OCI-LY3 (cell line): ENCODE measurements around the gene NHS.

Experiments used
- H2AFZ ChIP-seq: fragments of 200-600, 300-600 bp; shearing (Covaris generic); 2 replicates; pipeline ENCODE4 v1.6.0; 2014; ENCODE audit warnings: antibody characterized with exemption, low read depth, low read length
- H3K27ac ChIP-seq: fragments of 200-600, 300-600 bp; sonication (generic); 2 replicates; pipeline ENCODE4 v1.5.1; 2014; ENCODE audit warnings: mild to moderate bottlenecking, low read length, moderate library complexity, mixed read lengths
- H3K27me3 ChIP-seq: fragments of 200-600, 300-600 bp; sonication (generic); 2 replicates; pipeline ENCODE4 v1.6.1; 2014; ENCODE audit warnings: low read depth, low read length, mixed read lengths
- H3K36me3 ChIP-seq: fragments of 200-600, 300-600 bp; sonication (generic); replicated peaks from 2 replicates; pipeline ENCODE3; 2014; ENCODE audit warnings: low read depth, low read length, mixed read lengths
- H3K4me1 ChIP-seq: fragments of 300-600, 200-600 bp; sonication (generic); 2 replicates; pipeline ENCODE4 v1.6.1; 2014; ENCODE audit warnings: low read length, mixed read lengths
- H3K4me2 ChIP-seq: fragments of 200-600, 300-600 bp; sonication (generic); 2 replicates; pipeline ENCODE4 v1.6.1; 2014; ENCODE audit warnings: low read length, mixed read lengths
- H3K4me3 ChIP-seq: fragments of 300-600, 200-600 bp; sonication (generic); 2 replicates; pipeline ENCODE4 v1.5.1; 2014; ENCODE audit warnings: antibody characterized with exemption, mild to moderate bottlenecking, low read length, moderate library complexity
- H3K79me2 ChIP-seq: fragments of 300-600, 200-600 bp; shearing (Covaris generic); 2 replicates; pipeline ENCODE4 v1.6.1; 2014; ENCODE audit warnings: mild to moderate bottlenecking, low read length, mixed read lengths
- H3K9ac ChIP-seq: fragments of 300-600, 200-600 bp; shearing (Covaris generic); 2 replicates; pipeline ENCODE4 v1.6.0; 2014; ENCODE audit warnings: mild to moderate bottlenecking, low read length, moderate library complexity
- H3K9me3 ChIP-seq: fragments of 200-600, 300-600 bp; shearing (Covaris generic); 2 replicates; pipeline ENCODE4 v1.6.1; 2014; ENCODE audit warnings: low read length, mixed read lengths; ENCODE audit not compliant: insufficient read depth
- H4K20me1 ChIP-seq: fragments of 200-600, 300-600 bp; sonication (generic); 2 replicates; pipeline ENCODE4 v1.6.1; 2016; ENCODE audit warnings: low read length, mixed read lengths; ENCODE audit not compliant: insufficient read depth
- CTCF ChIP-seq: fragments of 200-600, 300-600 bp; sonication (generic); IDR thresholded peaks from 2 replicates; pipeline ENCODE4 v1.5.1; 2014; ENCODE audit warnings: antibody characterized with exemption, low read length, low read depth
- EZH2phosphoT487 ChIP-seq: fragments of 200-600 bp; shearing (Covaris generic); IDR thresholded peaks from 2 replicates; pipeline ENCODE4 v1.6.1; 2018; ENCODE audit warnings: antibody characterized with exemption, mixed run types, low read depth

Gene NHS

GRCh38 chrX:17587366-17587765 is 212.4 kb downstream of the NHS start:
- no peak overlapping the region for H3K4me3 ChIP-seq
- no peak for TF ChIP-seq EZH2phosphoT487
- TF ChIP-seq CTCF: no peak
- H3K9ac ChIP-seq: no peak overlapping the region
- H3K79me2 ChIP-seq: no peaks in the 10 kb centered on the region
- no peaks in the 10 kb centered on the region for H3K27me3 ChIP-seq
- no peak overlapping the region for H3K27ac ChIP-seq
- no peak overlapping the region for H2AFZ ChIP-seq
- no peaks in the 10 kb centered on the region for H3K4me1 ChIP-seq
- no peak overlapping the region for H3K4me2 ChIP-seq
- H3K9me3 ChIP-seq: no peaks in the 10 kb centered on the region
- no peaks in the 10 kb centered on the region for H4K20me1 ChIP-seq
- H3K36me3 ChIP-seq: no peaks in the 10 kb centered on the region

GRCh38 chrX:17588303-17588702 is 213.3 kb downstream of the NHS start:
- Histone ChIP-seq H3K4me3 (no peak overlapping the region), H3K36me3 (no peaks in the 10 kb centered on the region), H3K27me3 (no peaks in the 10 kb centered on the region), H2AFZ (no peak overlapping the region), H3K9me3 (no peaks in the 10 kb centered on the region), H3K4me2 (no peak overlapping the region), H3K4me1 (no peaks in the 10 kb centered on the region), H3K27ac (no peak overlapping the region), H3K79me2 (no peaks in the 10 kb centered on the region), H3K9ac (no peak overlapping the region), H4K20me1 (no peaks in the 10 kb centered on the region)
- TF ChIP-seq EZH2phosphoT487 (no peak), CTCF (no peak)

GRCh38 chrX:17590892-17591740 is 216.1 kb downstream of the NHS start:
- Histone ChIP-seq H3K79me2 (no peaks in the 10 kb centered on the region), H3K27me3 (no peaks in the 10 kb centered on the region), H3K4me1 (no peaks in the 10 kb centered on the region), H2AFZ (no peak overlapping the region), H3K27ac (no peak overlapping the region), H3K36me3 (no peaks in the 10 kb centered on the region), H3K9me3 (no peaks in the 10 kb centered on the region), H3K4me2 (peak overlapping the region; percentile 27), H3K4me3 (no peak overlapping the region), H4K20me1 (no peaks in the 10 kb centered on the region), H3K9ac (no peak overlapping the region)
- TF ChIP-seq CTCF: peak; percentile 70
- no peak for TF ChIP-seq EZH2phosphoT487

GRCh38 chrX:17591741-17592110 is 216.7 kb downstream of the NHS start:
- Histone ChIP-seq H3K79me2 (no peaks in the 10 kb centered on the region), H3K4me2 (peak overlapping the region; percentile 27)

More at GRCh38 chrX:17591741-17592110, 216.7 kb downstream of the NHS start:
- no peaks in the 10 kb centered on the region for H3K27me3 ChIP-seq
- no peak overlapping the region for H3K4me3 ChIP-seq
- H3K36me3 ChIP-seq: no peaks in the 10 kb centered on the region
- no peaks in the 10 kb centered on the region for H3K4me1 ChIP-seq
- no peak overlapping the region for H3K9ac ChIP-seq
- TF ChIP-seq CTCF: no peak
- no peak for TF ChIP-seq EZH2phosphoT487
- H4K20me1 ChIP-seq: no peaks in the 10 kb centered on the region
- H3K27ac ChIP-seq: no peak overlapping the region
- no peaks in the 10 kb centered on the region for H3K9me3 ChIP-seq
- H2AFZ ChIP-seq: no peak overlapping the region
